ENCODE data around the gene EIF2B2. TPM values are rescaled to one million over a fixed set of nuclear protein-coding genes. Genes with fewer than 3 reads are reported as not detected.
A peak's percentile ranks its signal among the peaks of the same experiment; 100 is the strongest.

The EIF2B2 gene
- total and polyA plus RNA-seq, 9 of the 15 experiments (the other 6 are each of a cell fraction or from before 2014, with no cell fraction given): 10.6 to 94.1 (median 38.9) TPM

DNA sequence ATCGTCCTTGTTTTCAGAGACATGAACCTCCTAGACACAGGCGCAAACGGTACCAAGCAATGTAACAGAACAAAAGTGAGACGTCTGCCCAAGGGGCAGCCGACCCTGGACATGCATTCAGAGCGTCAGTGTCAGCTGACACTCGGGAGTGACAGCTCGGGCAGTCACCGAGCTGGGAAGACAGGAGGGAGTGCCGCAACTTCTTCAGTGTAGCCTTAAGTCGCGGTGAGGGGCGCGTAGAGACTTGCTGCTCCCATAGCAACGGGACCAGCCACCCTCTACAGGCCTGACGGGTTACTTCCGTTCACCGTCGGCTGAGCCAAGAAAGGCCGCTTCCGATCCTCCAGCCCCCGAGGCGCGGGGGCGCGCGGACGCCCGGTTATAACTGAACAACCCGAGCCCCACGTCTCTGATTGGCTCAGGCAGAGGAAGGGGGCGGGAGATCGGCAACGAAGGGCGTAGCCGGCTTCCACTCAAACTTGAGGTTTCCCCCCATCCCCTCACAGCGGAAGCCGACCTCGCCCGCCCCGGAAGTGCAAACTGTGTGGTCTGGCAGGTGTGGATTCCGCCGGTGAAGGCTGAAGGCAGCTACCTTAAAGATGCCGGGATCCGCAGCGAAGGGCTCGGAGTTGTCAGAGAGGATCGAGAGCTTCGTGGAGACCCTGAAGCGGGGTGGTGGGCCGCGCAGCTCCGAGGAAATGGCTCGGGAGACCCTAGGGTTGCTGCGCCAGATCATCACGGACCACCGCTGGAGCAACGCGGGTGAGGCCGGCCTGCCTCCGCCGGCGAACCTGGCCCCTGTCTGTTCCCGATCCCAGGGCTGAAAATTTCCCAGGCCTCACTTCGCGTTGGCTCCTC lies at the start of gene EIF2B2 (continued):
- peak in 1 of 2 experiments; percentile 83; a peak in 2 of 4 replicates for TF ChIP-seq ZNF639 (CRISPR knock-in tag; conservative IDR thresholded peaks at IDR 0.05 in 1 of 2, IDR thresholded peaks at IDR 0.05 in 1 of 2)
- peak; percentile 39; the same call in 1 of the 2 replicates for TF ChIP-seq L3MBTL2 (IDR thresholded peaks at IDR 0.05)
- no peak for TF ChIP-seq RAD21 (CRISPR knock-in tag; conservative IDR thresholded peaks at IDR 0.05 in 1 of 2, IDR thresholded peaks at IDR 0.05 in 1 of 2)
- TF ChIP-seq ZNF668 (CRISPR knock-in tag; IDR thresholded peaks at IDR 0.05): no peak
- no peak for TF ChIP-seq MTA3 (IDR thresholded peaks at IDR 0.05; ENCODE audit: borderline replicate concordance)
- TF ChIP-seq STAG1 (CRISPR knock-in tag; IDR thresholded peaks at IDR 0.05; ENCODE audit: borderline replicate concordance): no peak
- TF ChIP-seq, protein P1, sequence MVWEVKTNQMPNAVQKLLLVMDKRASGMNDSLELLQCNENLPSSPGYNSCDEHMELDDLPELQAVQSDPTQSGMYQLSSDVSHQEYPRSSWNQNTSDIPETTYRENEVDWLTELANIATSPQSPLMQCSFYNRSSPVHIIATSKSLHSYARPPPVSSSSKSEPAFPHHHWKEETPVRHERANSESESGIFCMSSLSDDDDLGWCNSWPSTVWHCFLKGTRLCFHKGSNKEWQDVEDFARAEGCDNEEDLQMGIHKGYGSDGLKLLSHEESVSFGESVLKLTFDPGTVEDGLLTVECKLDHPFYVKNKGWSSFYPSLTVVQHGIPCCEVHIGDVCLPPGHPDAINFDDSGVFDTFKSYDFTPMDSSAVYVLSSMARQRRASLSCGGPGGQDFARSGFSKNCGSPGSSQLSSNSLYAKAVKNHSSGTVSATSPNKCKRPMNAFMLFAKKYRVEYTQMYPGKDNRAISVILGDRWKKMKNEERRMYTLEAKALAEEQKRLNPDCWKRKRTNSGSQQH (CRISPR knock-in tag; IDR thresholded peaks at IDR 0.05): no peak
- TF ChIP-seq ZNF143 (CRISPR knock-in tag; IDR thresholded peaks at IDR 0.05): no peak
- no peak for TF ChIP-seq E2F4 (CRISPR knock-in tag; IDR thresholded peaks at IDR 0.05; ENCODE audit: low read depth)
- TF ChIP-seq, protein P2, sequence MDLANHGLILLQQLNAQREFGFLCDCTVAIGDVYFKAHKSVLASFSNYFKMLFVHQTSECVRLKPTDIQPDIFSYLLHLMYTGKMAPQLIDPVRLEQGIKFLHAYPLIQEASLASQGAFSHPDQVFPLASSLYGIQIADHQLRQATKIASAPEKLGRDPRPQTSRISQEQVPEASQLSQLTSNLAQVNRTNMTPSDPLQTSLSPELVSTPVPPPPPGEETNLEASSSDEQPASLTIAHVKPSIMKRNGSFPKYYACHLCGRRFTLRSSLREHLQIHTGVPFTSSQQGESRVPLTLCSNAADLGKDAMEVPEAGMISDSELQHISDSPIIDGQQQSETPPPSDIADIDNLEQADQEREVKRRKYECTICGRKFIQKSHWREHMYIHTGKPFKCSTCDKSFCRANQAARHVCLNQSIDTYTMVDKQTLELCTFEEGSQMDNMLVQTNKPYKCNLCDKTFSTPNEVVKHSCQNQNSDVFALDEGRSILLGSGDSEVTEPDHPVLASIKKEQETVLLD (IDR thresholded peaks at IDR 0.05): no peak
- TF ChIP-seq ZNF699 (CRISPR knock-in tag; IDR thresholded peaks at IDR 0.05; ENCODE audit: insufficient replicate concordance): no peak
- no peak for TF ChIP-seq SRSF3 (IDR thresholded peaks at IDR 0.05; ENCODE audit: insufficient read depth, low read length)
- TF ChIP-seq KAT7 (CRISPR knock-in tag; IDR thresholded peaks at IDR 0.05; ENCODE audit: borderline replicate concordance): no peak
- TF ChIP-seq NFATC3 (IDR thresholded peaks at IDR 0.05): no peak
- no peak for TF ChIP-seq KLF13 (tag; IDR thresholded peaks at IDR 0.05; ENCODE audit: borderline replicate concordance, low read depth)
- no peak for TF ChIP-seq NR0B1 (IDR thresholded peaks at IDR 0.05; ENCODE audit: partially characterized antibody)
- no peak for TF ChIP-seq EZH2 (IDR thresholded peaks at IDR 0.05; ENCODE audit: borderline replicate concordance, low read depth, low read length)
- no peak for TF ChIP-seq FOXK2 (conservative IDR thresholded peaks at IDR 0.05 in 1 of 2, IDR thresholded peaks at IDR 0.05 in 1 of 2; ENCODE audit: low read depth in 2 of 2)
